Embryonic facial prominence (tissue), 1 donor: ENCODE measurements around the gene HIVEP3.
"Not testable (repeated sequence)": the region's sequence is repeated elsewhere in the genome, so short reads cannot be mapped to it uniquely, and the experiment has no call there.

Experiments
- DNase-seq: peaks from one replicate; pipeline ENCODE4 v3.0.0-alpha.2; 2016; ENCODE audit errors: extremely low spot score

HIVEP3 gene

DNA sequence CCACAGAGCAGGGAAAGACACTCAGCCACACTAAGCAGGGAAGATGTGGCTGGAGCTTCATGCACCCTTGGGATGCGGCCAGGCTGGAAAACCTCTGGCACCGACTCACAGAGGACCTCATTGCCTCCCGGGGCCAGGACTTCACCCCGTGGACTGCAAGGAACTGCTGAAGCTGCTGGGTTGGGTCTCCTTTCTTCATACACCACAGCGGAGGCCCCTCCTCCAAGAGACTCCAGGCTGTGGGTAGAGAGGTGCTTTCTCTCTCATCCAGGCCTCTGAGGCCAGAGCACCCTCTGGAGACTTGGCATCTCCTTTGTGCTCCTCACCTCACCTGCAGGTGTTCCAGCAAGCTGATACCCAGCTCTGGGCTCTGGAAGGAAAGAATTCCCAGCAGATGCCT, 358.2 kb downstream of the HIVEP3 start:
- DNase-seq: no peak

- DNase-seq: no peak
These were observed 359.4 kb downstream of the HIVEP3 start for GRCh38 chr1:41559331-41559730.

GRCh38 chr1:41558761-41559171, 360.0 kb downstream of the HIVEP3 start:
- DNase-seq: no peak

DNA sequence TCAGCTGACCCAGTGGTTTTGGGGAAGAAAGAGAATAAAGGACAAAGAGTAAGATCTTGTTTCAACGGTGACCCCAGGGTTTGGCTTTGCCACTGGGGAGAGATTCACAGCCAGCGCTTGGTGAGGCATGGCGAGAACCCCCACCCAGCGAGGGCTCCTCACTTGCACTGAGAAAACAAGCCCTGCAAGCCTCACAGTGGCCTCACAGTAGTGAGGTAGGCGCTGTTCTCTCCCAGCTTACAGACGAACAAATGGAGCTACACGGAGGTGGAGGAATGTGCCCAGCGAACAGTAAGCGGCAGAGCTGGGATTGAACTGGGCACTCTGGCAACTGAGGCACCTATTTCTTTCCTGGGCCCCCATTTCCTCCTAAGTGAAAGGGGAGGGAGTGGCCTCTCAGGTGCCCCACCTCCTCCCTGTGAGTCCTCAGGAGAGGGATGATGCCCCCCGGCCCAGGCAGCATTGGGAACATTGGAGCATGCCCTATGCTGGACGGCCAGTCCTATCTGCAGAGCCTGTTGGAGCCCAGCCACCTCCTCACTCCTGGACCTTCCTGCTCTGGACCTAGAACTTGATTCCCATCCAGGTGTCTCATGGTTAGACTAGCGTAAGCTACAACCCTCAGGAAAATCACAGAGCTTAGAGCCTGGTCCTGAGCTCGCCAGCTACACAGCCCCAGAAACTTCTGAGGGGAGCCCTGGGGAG, 360.8 kb downstream of the HIVEP3 start:
- DNase-seq: no peak

DNA sequence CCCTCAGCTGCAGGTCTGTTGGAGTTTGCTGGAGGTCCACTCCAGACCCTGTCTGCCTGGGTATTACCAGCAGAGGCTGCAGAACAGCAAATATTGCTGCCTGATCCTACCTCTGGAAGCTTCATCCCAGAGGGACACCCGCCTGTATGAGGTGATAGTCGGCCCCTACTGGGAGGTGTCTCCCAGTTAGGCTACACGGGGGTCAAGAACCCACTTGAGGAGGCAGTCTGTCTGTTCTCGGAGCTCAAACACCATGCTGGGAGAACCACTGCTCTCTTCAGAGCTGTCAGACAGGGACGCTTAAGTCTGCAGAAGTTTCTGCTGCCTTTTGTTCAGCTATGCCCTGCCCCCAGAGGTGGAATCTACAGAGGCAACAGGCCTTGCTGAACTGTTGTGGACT, 364.0 kb downstream of the HIVEP3 start:
- DNase-seq: not testable (repeated sequence)

GRCh38 chr1:41547781-41548560, 370.8 kb downstream of the HIVEP3 start:
- no peak for DNase-seq

GRCh38 chr1:41547336-41547735, 371.4 kb downstream of the HIVEP3 start:
- no peak for DNase-seq

GRCh38 chr1:41546833-41547135, 371.9 kb downstream of the HIVEP3 start:
- DNase-seq: no peak

- no peak for DNase-seq
These were observed 372.5 kb downstream of the HIVEP3 start for GRCh38 chr1:41545996-41546832.

DNA sequence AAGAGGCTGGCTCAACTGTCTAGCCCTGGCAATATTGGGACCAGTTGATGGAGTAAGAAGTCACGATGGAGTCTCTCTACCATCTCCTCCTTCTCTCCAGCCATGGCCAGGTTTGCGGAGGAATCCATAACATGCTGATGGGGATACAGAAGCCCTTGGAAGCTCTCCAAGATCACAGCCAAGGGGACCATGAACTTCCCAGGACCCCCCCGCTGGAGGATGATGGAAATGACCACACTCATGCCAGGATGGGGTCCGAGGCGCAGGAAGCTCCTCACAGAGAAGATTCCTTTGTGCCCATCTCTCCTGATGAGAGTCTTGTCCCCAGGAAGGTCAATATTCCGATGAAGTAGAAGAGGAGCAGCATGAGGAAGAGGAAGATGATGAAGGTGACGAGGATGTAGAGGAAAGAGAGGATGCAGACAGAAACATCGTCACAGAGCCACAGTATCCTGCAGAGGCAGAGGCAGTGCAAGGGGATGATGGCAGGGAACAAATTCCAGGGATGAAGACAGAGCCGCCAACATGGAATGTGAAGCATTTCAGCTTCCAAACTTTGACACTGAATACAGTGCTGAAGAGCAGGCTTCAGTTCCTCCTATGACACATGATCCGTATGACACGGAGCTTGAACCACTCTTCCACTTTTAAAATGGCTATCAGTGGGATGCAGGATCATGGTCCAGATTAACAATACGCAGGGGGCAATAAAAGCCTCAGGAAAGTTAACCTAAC, 376.4 kb downstream of the HIVEP3 start:
- no peak for DNase-seq

DNA sequence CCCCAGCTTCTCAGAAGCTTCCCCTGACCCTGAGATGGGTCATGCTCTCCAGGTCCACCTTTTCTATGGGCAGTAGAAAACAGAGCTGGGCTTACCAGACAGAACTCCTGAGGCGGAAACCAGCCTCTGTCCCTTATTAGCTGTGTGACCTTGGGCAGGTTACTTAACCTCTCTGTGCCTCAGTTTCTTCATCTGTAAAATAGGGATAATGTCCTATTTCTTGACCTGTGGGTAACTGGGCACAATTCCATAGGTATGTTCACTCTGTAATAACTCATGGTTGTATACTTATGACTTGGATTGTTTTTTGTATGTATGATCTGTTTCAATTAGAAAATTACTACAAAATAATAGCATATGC, 377.1 kb downstream of the HIVEP3 start:
- no peak for DNase-seq

- no peak for DNase-seq
These were observed 377.7 kb downstream of the HIVEP3 start for GRCh38 chr1:41540886-41541591.

DNA sequence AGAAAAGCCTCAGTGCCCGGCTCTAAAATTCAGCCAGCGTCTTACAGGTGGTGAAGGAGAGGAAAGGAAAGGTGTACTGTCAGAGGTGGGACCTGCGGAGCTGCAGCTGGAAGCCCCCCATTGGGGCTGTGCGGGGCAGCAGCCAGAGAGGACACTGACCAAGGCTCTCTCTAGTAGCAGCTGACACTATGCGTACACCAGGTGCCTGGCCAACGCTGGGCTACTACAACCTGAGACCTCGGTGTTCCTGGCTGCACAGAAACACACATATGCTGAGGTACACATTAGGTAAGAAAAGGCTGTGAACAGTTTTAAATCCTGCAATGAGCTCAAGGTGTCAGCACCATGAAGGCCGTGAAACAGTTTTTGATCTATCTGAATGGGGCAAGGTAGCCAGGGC, 378.7 kb downstream of the HIVEP3 start:
- DNase-seq: no peak

GRCh38 chr1:41539418-41539805, 379.3 kb downstream of the HIVEP3 start:
- DNase-seq: no peak

DNA sequence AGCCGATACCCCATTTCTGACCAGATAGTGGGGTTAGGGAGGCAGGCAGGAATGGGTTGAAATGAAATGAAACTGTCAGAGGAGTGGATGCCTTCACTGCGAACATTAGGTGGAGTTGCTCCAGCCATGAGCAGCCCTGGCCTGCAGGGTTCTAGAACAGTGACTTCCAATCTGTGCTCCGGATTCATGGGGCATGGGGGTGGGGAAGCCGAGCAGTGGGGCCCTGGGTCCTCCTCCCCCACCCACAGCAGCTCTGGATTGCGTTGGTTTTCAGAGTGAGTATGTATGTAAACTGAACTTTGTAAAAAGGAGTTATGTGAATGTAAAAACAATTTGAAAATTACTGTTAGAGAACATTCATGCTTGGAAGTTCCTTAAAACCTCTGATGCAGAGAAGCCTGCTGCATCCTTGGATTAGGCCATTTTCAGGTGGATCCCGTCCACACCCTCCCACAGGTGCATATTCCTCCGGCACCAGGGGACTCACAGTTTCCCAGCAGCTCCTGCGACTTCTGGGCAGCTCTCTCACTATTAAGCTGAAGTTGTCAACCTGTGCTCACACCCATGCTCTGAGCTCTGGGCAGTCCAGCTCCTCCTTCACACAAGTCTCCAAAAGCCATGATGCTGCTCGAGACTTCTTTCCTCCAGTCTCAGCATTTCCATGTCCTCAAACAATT, 379.8 kb downstream of the HIVEP3 start:
- DNase-seq: no peak

DNA sequence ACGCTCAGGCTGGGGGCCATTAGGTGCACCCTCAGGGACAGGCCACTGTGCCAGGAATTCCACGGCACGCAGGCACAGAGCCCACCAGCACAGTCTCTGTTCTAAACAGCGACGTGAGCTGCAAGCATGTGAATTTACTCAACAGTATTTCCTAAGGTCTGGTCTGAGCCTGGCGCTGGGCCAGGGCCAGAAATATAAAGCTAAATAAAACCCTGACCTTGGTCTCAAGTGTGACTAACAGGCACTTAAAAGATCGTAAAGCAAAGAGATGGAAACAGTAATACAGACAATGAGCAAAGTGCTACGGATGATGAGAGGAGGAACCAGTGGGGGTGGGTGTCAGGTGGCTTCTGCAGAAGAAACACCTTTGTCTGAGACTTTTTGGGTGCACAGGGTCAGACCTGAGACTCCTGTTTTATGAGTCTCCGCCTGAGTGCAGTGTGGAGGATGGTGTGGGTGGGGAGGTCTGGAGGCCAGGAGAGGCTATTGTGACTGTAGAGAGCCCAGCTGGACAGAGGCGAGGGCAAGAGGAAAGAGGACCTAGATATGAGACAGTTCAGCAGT, 380.9 kb downstream of the HIVEP3 start:
- no peak for DNase-seq

- no peak for DNase-seq
These were observed 381.5 kb downstream of the HIVEP3 start for GRCh38 chr1:41537251-41537650.

DNA sequence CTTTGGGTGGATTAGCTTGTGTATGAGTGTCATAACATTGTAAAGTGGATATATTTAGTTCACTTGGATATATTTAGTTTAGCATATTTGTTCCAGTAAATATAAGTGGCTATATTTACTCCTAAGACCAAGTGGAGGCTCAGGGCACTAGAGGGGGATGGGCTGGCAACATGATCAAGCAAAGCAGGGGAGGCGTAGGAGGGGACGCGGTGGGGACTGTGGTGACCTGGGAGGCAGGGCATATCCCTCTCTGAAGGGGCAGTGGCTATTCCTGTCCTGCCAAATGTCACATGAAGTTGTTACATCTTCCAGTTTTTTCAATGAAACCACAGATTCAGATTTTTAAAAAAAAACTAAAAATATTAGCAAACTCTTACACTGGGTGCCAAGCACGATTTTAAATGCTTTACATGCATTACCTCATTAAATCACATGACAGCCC, 382.3 kb downstream of the HIVEP3 start:
- no peak for DNase-seq

DNA sequence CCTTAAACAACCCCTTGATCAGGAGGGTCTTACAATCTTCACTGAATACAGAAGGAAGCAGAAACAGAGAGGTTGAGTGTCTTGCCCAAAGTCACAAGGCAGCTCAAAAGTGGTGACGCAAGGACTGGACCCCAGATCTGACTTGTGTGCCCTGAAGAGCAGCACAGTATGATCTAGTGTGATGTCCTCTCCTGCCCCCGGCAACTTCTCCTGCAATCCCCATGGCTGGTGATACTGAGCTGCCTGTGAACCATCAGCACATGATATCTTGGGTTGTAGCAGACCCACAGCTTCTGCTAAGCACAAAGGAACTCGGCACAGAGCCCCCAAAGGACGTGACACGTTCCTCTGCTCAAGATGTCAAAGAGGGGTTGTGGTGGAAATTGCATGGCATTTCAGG, 383.0 kb downstream of the HIVEP3 start:
- no peak for DNase-seq

GRCh38 chr1:41535276-41535675, 383.4 kb downstream of the HIVEP3 start:
- DNase-seq: no peak
